Hematopoietic multipotent progenitor cell treated with erythropoietin and hydrocortisone succinate and interleukin-3 and kit ligand, for 15 days (in vitro differentiated cells): ENCODE results near the gene PRG3.

Source experiments
- DNase-seq: peaks from one replicate; pipeline ENCODE4 v3.0.0-alpha.2; 2015; ENCODE audit warnings: low spot score

PRG3 gene

DNA sequence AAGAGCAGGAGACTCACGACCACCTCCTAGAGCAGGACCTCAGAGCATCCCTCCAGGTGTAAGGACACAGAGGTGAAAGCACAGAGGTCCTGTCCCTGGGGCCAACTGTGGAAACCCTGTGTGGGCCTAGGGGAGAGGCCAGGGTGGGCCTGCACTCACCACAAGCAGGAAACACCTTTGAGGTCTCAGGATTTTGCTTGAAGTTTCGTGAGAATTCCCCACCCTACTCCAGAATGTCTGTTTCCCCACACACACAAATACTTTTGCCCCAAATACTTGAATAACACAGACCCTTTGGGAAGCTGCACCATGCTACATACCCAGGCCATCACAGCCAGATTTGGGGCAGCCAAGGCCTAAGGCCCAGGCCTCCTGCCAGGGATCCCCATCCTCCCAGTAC lies 27.8 kb upstream of the PRG3 start:
- DNase-seq, result no peak

DNA sequence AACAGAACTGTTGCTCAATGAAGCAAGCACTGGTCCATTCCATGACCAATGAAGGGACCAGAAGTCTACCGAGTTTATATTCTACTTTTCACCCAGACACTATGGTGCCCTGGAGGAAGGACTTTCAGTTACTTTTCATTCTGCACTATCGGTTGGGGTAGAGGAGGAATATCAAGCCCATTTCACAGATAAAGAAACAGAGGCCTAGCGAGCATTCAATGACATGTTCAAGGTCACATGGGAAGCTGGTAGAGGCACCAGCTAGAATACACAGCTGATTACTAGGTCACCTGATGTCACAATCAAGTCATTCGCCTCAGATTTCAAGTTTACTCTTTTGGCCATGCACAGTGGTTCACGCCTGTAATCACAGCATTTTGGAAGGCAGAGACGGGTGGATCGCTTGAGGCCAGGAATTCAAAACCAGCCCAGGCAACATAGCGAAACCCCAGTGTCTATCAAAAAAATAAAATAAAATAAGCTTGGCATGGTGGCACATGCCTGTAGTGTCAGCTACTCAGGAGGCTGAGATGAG lies 27.1 kb upstream of the PRG3 start:
- DNase-seq, result no peak

DNA sequence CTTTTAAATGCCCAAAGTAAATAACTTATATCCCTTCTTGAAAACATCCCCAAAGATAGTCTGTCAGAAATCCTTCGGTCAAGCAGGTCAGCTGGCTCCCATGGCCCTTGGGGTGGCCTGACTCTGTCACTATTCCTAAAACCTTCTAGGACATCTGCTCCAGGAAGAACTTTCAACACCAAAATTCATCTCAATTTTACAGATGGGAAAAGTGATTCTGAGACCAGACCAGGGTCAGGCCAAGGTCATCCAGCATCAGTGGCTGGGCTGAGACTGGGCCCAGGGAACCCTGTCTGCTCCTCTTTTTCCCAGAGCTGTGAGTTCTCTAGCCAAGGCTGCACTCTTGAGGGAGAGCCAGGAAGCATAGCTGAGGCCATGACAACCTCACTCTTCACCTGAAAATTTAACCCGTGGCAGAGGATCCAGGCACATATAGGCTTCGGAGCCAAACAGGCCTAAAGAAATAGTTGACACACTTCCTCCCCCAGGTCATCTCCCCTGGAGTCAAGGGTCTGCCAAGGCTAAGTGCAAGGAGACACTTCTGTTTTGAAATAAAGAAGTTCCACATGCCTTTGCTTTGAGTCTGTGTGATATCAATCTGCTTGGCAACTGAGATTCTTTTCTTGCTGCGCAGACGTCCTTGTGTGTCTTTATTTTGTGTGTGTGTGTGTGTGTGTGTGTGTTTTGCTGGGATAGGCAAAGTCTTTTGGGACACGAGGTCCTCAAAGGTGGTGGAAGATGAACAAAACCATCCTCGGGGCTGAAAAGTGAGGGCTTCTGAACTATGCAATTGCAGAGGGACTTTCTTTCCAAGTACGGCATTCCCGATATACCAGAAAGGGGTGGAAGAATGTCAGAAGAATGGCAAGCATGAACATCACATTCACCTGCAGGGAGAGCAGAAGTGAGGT lies 26.3 kb upstream of the PRG3 start:
- no peak for DNase-seq

DNA sequence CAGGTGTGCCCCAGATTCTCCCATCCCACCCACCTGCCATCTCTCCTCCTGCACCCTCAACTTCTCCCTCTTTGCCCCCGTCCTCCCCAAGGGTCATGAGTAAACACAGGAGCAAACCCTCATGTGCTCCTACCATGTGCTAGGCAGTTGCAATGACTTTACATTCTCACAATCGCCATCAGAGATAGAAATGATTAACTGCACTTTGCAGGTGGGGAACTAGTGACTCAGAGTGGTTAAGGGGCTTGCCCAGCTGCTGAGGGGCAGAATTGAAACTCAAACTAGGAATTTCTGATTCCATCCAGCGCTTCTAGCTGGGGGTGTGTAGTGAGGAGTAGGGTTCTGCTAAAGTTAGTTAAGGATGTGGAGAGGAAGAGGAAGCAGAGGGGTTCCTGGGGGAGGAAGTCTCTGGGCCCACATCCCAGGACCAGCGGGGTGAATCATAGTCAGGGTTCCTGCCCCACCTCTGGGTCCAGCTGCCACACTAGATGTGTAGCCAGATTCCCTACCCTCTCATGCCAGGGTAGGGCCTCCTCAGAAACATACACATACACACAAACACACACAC lies 25.5 kb upstream of the PRG3 start:
- DNase-seq, result no peak

DNA sequence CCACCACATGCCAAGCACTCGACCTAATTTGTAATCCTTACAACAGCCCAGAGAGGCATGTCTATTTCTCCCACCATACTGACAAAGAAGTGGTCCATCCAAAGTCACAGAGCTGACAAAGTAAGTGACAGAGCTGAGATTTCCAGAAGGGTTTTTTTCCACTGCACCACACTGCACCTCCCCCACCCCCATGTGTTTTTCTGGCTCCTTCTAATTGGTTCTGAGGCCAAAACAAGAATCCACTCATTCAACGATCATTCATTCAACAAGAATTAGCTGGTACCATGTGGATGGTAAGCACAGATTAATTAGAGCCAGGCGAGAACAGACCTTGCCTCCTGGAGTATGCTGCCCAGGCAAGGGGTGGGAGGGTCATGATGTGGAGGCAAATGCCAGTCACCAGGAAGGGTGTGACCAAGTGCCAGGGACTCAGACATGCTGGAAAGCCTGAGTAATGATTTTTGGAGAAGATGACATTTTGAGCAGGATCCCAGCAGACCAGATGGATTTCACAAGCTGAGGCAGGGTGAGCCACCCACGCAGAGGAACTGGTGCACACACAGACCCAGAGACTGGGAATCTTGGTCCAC lies 24.4 kb upstream of the PRG3 start:
- no peak for DNase-seq

DNA sequence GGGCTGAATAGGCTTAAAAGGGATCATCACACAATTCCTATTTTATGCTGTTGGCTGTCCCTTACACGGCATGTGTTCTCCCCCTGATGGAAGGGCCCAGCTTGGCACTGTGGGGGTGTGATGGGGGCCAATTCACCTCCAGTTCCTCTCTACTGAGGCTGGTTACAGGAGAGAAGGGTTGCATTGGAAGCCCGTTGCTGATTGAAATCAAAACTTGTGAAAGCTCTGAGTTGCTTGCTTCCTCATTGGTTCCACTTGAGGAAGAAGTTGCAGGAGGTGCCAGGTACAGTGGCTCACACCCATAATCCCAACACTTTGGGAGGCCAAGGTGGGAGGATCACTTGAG lies 22.8 kb upstream of the PRG3 start:
- no peak for DNase-seq

DNA sequence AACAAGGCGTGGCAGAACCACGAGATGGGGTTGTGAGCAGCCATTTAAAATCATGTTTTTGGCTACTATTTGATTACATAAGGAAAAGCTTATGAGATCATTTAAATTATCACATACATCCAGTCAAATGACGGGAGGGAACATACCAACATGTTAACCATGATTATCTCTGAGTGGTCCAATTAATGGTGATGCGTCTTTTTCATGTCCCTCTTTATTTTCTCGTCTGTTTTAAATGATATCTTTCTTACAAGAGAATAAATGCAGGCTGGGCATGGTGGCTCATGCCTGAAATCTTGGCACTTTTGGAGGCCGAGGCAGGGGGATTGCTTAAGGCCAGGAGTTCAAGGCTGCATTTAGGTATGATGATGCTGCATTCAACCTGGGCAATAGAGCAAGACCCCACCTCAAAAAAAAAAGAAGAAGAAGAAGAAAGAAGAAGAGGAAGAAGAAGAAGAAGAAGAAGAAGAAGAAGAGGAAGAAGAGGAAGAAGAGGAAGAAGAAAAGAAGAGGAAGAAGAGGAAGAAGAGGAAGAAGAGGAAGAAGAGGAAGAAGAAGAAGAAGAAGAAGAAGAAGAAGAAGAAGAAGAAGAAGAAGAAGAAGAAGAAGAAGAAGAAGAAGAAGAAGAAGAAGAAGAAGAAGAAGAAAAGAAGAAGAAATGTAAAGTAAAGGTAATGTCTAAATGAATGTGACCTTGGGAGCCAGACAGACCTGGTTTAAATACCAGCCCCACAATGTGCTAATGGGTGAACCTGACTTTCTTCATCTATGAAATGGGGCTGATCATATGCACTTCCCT lies 22.3 kb upstream of the PRG3 start:
- DNase-seq, result peak; percentile 65

DNA sequence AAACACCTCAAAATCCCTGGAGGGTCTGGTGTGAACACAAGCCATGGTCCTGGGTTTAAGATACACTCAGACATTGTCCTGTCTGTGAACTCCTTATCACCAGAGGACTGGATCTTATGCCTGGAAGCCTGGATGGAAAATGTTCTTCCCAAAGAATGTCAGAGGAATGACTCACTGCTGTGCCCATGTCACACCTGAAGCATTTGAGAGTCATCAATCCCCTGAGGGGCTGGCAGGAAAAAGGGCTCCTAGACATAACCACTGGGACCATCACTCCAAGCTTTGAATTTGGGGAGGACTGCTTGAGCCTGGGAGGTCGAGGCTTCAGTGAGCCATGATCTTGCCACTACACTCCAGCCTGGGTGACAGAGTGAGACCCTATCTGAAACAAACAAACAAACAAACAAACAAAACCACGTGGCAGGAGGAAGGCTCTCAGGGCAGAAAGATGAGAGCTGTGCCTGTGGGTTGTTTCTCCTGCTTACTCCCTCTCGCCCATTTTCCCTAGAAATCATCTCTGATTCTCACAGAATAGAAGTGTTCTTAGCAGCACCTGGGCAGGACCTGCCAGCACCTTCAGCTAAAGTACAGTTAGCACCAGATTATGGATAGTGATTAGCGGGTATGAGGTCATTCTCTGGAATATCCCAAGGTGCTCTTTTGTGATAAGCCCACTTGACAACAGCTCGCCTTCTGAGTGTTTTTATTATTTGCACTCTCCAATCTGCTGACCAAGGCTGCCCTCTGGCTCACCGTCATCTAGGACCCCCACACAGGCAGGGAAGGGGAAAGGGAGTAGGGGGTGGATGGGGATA lies 21.4 kb upstream of the PRG3 start:
- peak; percentile 66 for DNase-seq

DNA sequence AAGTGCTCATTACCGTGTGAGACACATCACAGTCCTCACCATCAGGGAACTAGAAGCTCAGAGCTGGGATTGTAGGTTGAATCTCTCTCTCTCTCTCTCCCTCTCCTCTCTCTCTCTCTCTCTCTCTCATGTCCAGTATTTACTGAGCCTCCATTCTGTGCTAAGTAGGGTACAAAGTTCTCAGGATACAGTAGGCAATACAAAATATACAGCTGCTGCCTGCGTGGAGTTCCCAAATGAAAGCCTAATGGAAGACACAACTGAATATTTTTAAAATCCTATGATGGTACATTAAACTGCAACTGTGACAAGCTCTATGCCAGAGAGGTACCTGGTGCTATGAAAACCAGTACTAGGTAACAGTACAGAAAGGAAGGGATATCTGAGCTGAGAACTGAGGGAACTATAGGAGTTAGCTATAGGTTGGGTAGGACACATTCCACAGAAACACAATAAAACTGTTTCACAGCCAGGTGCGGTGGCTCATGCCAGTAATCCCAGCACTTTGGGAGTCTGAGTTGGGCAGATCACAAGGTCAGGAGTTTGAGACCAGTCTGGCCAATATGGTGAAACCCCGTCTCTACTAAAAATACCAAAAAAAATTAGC lies 19.1 kb upstream of the PRG3 start:
- DNase-seq, result no peak

DNA sequence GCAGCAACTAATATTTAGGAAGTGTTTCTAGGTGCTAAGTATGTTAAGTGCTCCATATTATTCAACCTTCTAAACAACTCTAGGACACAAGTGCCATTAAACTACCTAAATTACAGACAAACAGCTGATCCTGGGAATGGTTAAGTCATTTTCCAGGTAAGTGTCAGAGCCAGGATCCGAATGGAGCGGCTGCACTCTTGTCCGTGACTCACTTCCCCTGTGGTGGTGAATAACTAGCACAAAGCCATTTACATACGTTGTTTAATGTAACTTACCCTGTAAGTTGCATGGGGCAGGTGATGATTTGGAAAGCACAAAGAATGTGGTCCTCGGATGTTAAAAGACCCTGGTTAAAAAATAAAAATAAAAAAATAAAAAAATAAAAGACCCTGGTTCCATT lies 18.3 kb upstream of the PRG3 start:
- DNase-seq, result no peak

DNA sequence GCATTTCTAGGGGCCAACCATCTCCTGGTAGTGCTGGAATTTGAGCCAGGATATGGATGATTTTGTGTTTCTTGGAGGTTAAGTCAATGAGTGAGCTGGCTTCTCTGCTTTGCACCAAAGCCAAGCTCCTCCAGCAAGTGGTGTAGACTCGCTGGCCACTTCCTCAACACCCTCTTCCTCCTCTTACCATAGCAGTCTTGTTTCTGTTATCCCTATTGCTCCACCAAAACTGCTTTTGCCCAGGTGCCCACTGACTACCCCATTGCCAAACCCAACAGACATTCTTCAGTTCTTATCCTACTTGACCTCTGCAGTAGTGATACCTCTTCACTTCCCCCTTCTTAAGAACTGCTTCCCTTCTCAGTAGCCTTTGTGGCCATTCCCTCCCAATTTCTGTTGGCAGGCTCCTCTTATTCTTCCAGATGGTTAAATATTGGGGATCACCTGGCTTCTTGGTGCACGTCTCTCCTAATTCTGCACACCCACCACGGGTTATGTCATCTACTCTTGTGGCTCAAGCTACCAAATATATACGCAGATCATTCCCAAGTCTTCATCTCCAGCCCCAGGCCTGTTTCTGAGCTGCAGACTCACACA lies 16.5 kb upstream of the PRG3 start:
- DNase-seq, result no peak

DNA sequence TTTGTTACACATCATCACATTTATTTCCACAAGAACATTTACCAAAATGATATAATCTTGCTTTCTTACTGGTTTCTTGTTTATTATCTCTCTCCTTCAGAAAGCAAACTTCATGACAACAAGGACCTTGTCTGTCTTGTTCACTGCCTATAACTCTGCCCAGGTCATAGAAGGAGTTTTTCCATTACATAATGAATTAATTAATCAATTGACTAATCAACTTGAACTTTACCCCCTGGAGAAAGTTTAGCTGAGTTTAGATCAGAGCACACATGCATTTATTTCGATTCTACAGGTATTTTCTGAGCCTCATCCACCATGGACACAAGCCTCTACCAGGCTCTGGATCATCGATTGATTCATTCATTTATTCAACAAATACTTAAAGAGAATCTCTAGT lies 15.8 kb upstream of the PRG3 start:
- peak; percentile 37 for DNase-seq

DNA sequence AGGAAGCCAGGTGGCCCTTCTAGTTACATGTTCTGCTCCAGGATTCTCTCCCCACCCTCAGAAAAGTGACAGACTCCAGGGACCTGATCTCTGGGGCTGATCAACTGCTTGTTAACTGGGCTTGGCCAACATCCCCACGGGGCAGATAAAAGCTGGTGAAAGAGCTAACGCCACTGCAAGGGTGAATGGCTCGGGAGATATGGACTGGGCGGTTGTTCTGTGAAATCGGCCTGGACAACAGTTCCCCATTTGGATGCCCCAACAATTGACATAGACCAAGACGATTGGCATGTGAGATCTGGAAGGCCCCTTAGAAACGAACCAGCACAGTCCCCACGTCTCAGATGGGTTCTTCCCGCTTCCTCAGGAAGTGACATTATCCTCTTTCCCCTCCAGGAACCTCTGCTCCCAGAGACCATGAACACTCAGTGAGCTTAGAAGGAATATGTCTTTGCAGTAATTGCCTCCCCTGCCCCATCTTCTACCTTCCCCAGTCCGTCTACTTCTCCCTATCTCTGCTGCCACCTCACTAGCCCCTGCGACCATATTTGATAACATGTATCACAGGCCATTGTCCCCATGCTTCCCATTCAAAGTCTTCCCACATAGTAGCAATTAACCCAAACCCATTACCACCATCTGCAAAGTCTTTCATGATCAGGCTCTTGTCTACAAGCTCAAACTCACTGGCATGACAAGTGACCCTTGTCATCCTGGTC lies 15.1 kb upstream of the PRG3 start:
- DNase-seq, result peak; percentile 82

DNA sequence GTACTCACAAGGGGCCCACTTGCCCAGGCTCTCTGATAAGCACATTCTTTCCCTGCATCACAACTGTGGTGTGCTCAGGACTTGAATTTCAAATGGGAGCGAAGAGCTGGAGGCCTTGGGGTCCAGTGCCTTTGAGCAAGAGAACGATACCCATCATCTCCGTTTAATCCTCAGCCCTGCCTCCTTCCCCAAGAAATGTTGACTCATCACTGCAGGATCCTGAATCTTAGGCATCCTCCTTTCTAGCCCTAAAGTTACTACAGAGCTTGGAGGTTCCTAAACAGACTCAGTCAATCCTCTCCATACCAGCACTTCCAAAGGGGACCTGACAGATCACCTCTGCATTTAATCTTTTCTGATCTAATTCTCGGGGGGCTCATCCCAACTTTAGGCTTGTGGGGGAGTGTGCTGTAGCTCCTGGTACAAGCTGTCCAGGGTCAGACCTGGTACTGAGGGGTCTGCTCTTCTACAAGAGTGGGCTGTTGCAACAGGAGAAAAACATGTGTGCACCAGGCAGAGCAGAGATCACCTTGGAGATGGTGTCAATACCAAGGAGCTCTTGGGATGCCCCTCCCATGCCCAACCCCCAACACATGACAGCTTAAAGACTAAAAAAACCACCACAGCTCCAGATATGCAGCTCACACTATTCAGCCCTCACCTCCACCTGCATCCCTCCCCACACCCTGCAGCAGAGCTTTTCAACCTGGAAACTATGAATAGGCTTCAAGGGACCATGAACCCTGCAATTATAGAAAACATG lies 13.4 kb upstream of the PRG3 start:
- peak; percentile 41 for DNase-seq

DNA sequence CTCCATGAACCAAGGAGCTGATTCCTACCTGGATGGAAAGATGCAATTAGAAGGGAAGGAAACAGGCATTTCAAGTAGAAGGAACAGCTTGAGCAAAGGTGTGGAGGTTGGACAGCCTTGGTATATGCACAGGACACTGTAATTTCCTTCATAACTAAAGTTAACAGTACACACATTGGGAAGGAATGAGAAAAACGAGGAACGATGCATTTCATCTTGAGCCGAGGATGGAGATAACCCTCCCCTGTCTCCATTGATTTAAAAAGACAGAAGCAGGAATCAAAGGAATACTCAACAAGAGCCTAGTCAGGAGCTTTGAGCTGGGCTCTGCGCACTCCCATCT lies 11.8 kb upstream of the PRG3 start:
- no peak for DNase-seq

DNA sequence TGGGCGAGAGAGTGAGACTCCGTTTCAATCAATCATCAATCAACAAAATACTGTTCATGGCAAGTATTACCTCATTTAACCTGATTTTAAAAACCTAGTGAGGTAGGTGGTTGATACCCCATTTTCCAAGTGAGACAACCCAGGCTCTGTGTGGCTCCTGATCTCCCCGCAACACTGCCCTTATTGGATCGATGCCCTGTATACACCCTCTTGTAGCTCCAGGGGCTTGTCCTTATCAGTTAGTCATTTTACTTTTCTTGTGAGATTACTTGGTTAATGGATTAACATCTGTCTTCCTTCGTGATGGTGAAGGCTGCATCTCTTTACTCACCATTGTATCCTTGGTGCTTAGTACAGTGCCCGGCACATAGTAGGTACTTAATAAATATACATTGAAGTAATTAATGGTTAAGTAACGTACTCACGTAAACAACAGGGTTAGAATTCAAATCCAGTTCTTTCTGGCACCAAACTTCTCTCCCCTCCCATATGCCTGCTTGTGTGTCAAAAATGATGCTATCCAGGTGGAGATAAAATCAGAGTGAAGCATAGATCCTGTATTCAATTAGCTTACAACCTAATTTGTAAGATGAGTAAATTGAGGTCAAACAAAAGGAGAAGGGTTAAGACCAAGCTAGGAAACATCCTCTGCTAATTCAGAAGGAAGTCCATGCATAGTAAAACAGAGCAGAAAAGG lies 11.3 kb upstream of the PRG3 start:
- peak; percentile 66 for DNase-seq

DNA sequence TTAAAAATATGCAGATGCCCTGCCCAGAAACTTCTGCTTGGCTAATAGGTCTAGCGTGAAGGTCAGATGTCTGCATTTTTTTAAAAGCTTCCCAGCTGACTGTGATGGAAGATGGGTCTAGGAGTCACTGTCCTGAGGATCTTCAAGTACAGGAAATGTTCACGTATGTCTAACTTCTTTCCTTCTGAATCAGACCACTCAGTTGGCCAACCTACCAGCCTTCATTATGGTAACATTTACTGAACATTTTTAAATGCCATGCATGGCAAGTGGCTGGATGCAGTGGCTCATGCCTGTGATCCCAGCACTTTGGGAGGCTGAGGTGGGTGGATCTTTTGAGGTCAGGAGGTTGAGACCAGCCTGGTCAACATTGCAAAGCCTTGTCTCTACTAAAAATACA lies 10.6 kb upstream of the PRG3 start:
- DNase-seq, result no peak

DNA sequence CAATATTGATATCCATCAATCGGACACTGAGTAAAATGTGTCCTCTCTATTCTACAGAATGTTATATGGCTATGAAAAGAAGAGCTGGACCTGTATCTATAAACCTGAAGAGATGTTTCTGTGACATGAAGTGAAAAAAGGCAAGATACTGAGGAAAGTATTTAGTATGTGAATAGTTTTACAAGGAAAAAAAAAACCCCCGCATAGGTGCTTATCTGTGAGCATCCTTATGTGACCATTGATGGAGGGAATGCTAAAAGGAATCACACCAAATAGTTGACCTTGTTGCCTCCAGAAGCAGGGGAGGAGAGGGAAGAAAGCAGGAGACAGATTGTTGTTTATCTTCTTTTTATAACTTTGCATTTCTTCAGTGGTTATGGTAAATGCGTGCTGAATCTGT lies 10.2 kb upstream of the PRG3 start:
- no peak for DNase-seq

DNA sequence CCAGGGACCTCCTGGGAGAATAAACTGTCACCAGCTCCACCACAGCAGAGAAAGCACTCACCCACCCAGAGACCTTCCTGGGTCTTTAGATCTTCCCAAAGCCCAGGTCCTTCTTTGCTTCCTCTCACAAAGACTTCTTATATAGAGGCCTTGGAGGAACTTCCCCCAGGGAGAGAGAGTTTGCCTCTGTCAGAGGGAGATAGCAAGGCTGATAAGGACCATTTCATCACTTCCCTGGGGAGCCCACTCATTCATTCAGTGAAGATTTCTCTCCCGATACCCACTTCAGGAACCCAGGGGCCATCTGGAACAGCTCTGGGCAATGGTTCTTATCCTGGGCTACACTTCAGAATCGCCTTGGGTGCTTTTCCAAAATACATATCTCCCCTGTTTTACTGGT lies 9.6 kb upstream of the PRG3 start, which contains the start of gene PRG2:
TSS of gene PRG2 (minus strand) at position 116 of the 400 bp plus-strand sequence. CDS start 706 bp downstream, outside the sequence.
- DNase-seq, result no peak
